OCI-LY7 (cell line): ENCODE measurements around the gene MTMR8. TPM values are rescaled to one million over a fixed set of nuclear protein-coding genes. Genes with fewer than 3 reads are reported as not detected.

ENCODE experiments used
- BruUV-seq: library from RNA; stranded (reverse); fragments of 400-500 nt; replicated peaks from 2 replicates; lab custom pipeline; 2021; lab: Mats Ljungman, UMichigan
- CTCF ChIA-PET: fragments of 300-600 bp; sonication (Branson Sonifier 250); formaldehyde crosslinking; loops from one replicate; lab custom pipeline; 2022; ENCODE audit warnings: antibody characterized with exemption; ENCODE audit not compliant: unreplicated experiment; lab: Charles Lee
- POLR2A ChIA-PET: fragments of 300-600 bp; sonication (Branson Sonifier 250); formaldehyde crosslinking; loops from one replicate; lab custom pipeline; 2022; ENCODE audit warnings: antibody characterized with exemption; lab: Charles Lee
- DNase-seq: peaks from one replicate; pipeline ENCODE4 v3.0.0-alpha.2; 2015; ENCODE audit warnings: low spot score
- H2AFZ ChIP-seq: fragments of 200-600 bp; sonication (generic), shearing (Covaris generic); 2 replicates; pipeline ENCODE4 v1.6.1; 2014; ENCODE audit warnings: mild to moderate bottlenecking, antibody characterized with exemption, low read length, moderate library complexity
- H3K27ac ChIP-seq: fragments of 200-600 bp; sonication (generic); 2 replicates; pipeline ENCODE4 v1.5.1; 2014; ENCODE audit warnings: mixed run types, low read depth, mild to moderate bottlenecking, moderate library complexity, low read length, inconsistent platforms; ENCODE audit not compliant: poor library complexity, severe bottlenecking
- H3K36me3 ChIP-seq: fragments of 200-600 bp; sonication (generic); 2 replicates; pipeline ENCODE4 v1.6.1; 2014; ENCODE audit warnings: mild to moderate bottlenecking, antibody characterized with exemption, low read length, moderate library complexity, mixed read lengths; ENCODE audit not compliant: insufficient read depth
- H3K4me1 ChIP-seq: fragments of 200-600 bp; sonication (generic); 2 replicates; pipeline ENCODE4 v1.5.1; 2014; ENCODE audit warnings: mild to moderate bottlenecking, low read length; ENCODE audit not compliant: insufficient read depth, poor library complexity, severe bottlenecking
- H3K4me2 ChIP-seq: fragments of 200-600 bp; sonication (generic); 2 replicates; pipeline ENCODE4 v1.6.1; 2014; ENCODE audit warnings: mild to moderate bottlenecking, low read length
- H3K4me3 ChIP-seq: fragments of 200-600 bp; sonication (generic); 2 replicates; pipeline ENCODE4 v1.5.1; 2014; ENCODE audit warnings: mild to moderate bottlenecking, low read depth, low read length; ENCODE audit not compliant: poor library complexity, severe bottlenecking
- H3K79me2 ChIP-seq: fragments of 200-600 bp; sonication (generic); 2 replicates; pipeline ENCODE4 v1.6.1; 2016; ENCODE audit warnings: low read depth, mild to moderate bottlenecking, low read length, moderate library complexity, mixed read lengths; ENCODE audit not compliant: insufficient read depth
- H3K9me2 ChIP-seq: fragments of 200-600 bp; sonication (generic); 2 replicates; pipeline ENCODE4 v1.6.1; 2016; ENCODE audit warnings: mild to moderate bottlenecking, low read length, mixed read lengths; ENCODE audit not compliant: insufficient read depth
- H3K9me3 ChIP-seq: fragments of 200-600 bp; sonication (generic); 2 replicates; pipeline ENCODE4 v1.6.1; 2014; ENCODE audit warnings: mild to moderate bottlenecking, mixed run types, low read length, mixed read lengths
- H4K20me1 ChIP-seq: fragments of 200-600 bp; sonication (generic); 2 replicates; pipeline ENCODE4 v1.6.1; 2014; ENCODE audit warnings: mild to moderate bottlenecking, antibody characterized with exemption, low read length, moderate library complexity, mixed read lengths; ENCODE audit not compliant: insufficient read depth
- CTCF ChIP-seq: fragments of 200-600 bp; sonication (generic); conservative IDR thresholded peaks from 2 replicates; pipeline ENCODE4 v1.5.1; 2014; ENCODE audit warnings: mild to moderate bottlenecking, antibody characterized with exemption, low read length, moderate library complexity, mixed read lengths
- EZH2phosphoT487 ChIP-seq: fragments of 200-600 bp; sonication (generic); IDR thresholded peaks from 2 replicates; pipeline ENCODE4 v1.6.1; 2018; ENCODE audit warnings: low read depth, borderline replicate concordance, mild to moderate bottlenecking, mixed run types, antibody characterized with exemption, low read length, moderate library complexity, mixed read lengths
- intact Hi-C: fragments of 100-400 bp; cut with micrococcal nuclease; formaldehyde crosslinking; loops from one replicate; pipeline ENCODE4 v1.10.0; 2022; ENCODE audit not compliant: unreplicated experiment
- total RNA-seq, 2 experiments: library from RNA; depleted of rRNA in 1 of 2; stranded (reverse); fragments of >200 nt in 1 of 2; shearing (Covaris generic) in 1 of 2; gene quantifications; 2 replicates each; pipeline ENCODE4 v1.2.3, GENCODE V29; 2014 to 2022

MTMR8 gene
- total RNA-seq, 2 experiments from 2014 or later, result 5.9 to 8.5 TPM

GRCh38 chrX:64265265-64265664 lies 130.0 kb downstream of the MTMR8 start:
- no peak for TF ChIP-seq EZH2phosphoT487
- no peak for TF ChIP-seq CTCF
- Histone ChIP-seq H3K27ac (no peak overlapping the region), H2AFZ (no peak overlapping the region), H3K79me2 (no peaks in the 10 kb centered on the region), H3K4me3 (no peak overlapping the region), H4K20me1 (no peaks in the 10 kb centered on the region), H3K9me2 (no peaks in the 10 kb centered on the region), H3K4me2 (no peak overlapping the region), H3K4me1 (no peaks in the 10 kb centered on the region), H3K36me3 (no peaks in the 10 kb centered on the region), H3K9me3 (no peaks in the 10 kb centered on the region)
- DNase-seq, result no peak
- CTCF ChIA-PET, result no interaction called here
- BruUV-seq, result no TSS peak
- intact Hi-C loops, result no loop called here
- POLR2A ChIA-PET, result no interaction called here

- POLR2A ChIA-PET, result no interaction called here
- intact Hi-C loops, result no loop called here
- Histone ChIP-seq H3K4me1 (no peaks in the 10 kb centered on the region), H3K27ac (no peak within 1 kb of the TSS), H2AFZ (no peak within 1 kb of the TSS), H3K9me2 (no peaks in the 10 kb centered on the region), H3K36me3 (no peaks in the 10 kb centered on the region), H3K79me2 (no peaks in the 10 kb centered on the region), H3K4me2 (no peak within 1 kb of the TSS), H4K20me1 (no peaks in the 10 kb centered on the region), H3K9me3 (no peaks in the 10 kb centered on the region), H3K4me3 (no peak within 1 kb of the TSS)
- CTCF ChIA-PET, result no interaction called here
- TF ChIP-seq EZH2phosphoT487, result no peak
- TF ChIP-seq CTCF, result no peak
- DNase-seq, result no peak
- BruUV-seq, result no TSS peak
These were observed 164.9 kb downstream of the MTMR8 start, which contains the start of gene ASB12 for GRCh38 chrX:64230123-64230970. Gene ASB12 (minus strand): TSS chrX:64230607. CDS start chrX:64225650, 4,957 bp downstream.

GRCh38 chrX:64229154-64229553 lies 166.1 kb downstream of the MTMR8 start:
- H3K4me1 ChIP-seq, result no peaks in the 10 kb centered on the region
- ChIA-PET POLR2A (no interaction called here), CTCF (no interaction called here)
- no peak overlapping the region for H3K4me3 ChIP-seq
- no peaks in the 10 kb centered on the region for H4K20me1 ChIP-seq
- TF ChIP-seq EZH2phosphoT487 (no peak), CTCF (no peak)
- no peaks in the 10 kb centered on the region for H3K9me2 ChIP-seq
- BruUV-seq, result no TSS peak
- DNase-seq, result no peak
- no peak overlapping the region for H2AFZ ChIP-seq
- H3K79me2 ChIP-seq, result no peaks in the 10 kb centered on the region
- H3K9me3 ChIP-seq, result no peaks in the 10 kb centered on the region
- intact Hi-C loops, result no loop called here
- no peak overlapping the region for H3K4me2 ChIP-seq
- no peak overlapping the region for H3K27ac ChIP-seq
- no peaks in the 10 kb centered on the region for H3K36me3 ChIP-seq
